ENCODE results near the gene NEGR1.

NEGR1 gene

GRCh38 chr1:71835442-71835813 lies 446.9 kb downstream of the NEGR1 start:
- no peak for DNase-seq

GRCh38 chr1:71834601-71835441 lies 447.5 kb downstream of the NEGR1 start:
- DNase-seq, result no peak

GRCh38 chr1:71831646-71832045 lies 450.7 kb downstream of the NEGR1 start:
- DNase-seq, result no peak

- DNase-seq, result no peak
Observed at GRCh38 chr1:71829346-71829745, 453.0 kb downstream of the NEGR1 start.

- DNase-seq, result no peak
Observed at GRCh38 chr1:71828431-71829012, 453.8 kb downstream of the NEGR1 start.

- DNase-seq, result no peak
Observed at GRCh38 chr1:71823708-71824305, 458.5 kb downstream of the NEGR1 start.

- no peak for DNase-seq
Observed at GRCh38 chr1:71817028-71817427, 465.3 kb downstream of the NEGR1 start.

- DNase-seq, result no peak
Observed at GRCh38 chr1:71809085-71809484, 473.3 kb downstream of the NEGR1 start.

- no peak for DNase-seq
Observed at GRCh38 chr1:71804140-71804539, 478.2 kb downstream of the NEGR1 start.

- no peak for DNase-seq
Observed at GRCh38 chr1:71796006-71796405, 486.3 kb downstream of the NEGR1 start.

GRCh38 chr1:71792264-71792663 lies 490.1 kb downstream of the NEGR1 start:
- no peak for DNase-seq

GRCh38 chr1:71788113-71788512 lies 494.2 kb downstream of the NEGR1 start:
- no peak for DNase-seq

- DNase-seq, result no peak
Observed at GRCh38 chr1:71787699-71788098, 494.6 kb downstream of the NEGR1 start.

- no peak for DNase-seq
Observed at GRCh38 chr1:71786218-71786617, 496.1 kb downstream of the NEGR1 start.

GRCh38 chr1:71785450-71785849 lies 496.9 kb downstream of the NEGR1 start:
- no peak for DNase-seq

GRCh38 chr1:71785000-71785399 lies 497.3 kb downstream of the NEGR1 start:
- no peak for DNase-seq

- DNase-seq, result no peak
Observed at GRCh38 chr1:71784241-71784640, 498.1 kb downstream of the NEGR1 start.

GRCh38 chr1:71783071-71783470 lies 499.3 kb downstream of the NEGR1 start:
- no peak for DNase-seq

GRCh38 chr1:71781450-71781849 lies 500.9 kb downstream of the NEGR1 start:
- DNase-seq, result no peak

GRCh38 chr1:71780681-71781080 lies 501.7 kb downstream of the NEGR1 start:
- no peak for DNase-seq

- no peak for DNase-seq
Observed at GRCh38 chr1:71778940-71779339, 503.4 kb downstream of the NEGR1 start.

- DNase-seq, result no peak
Observed at GRCh38 chr1:71777094-71777493, 505.2 kb downstream of the NEGR1 start.

- DNase-seq, result no peak
Observed at GRCh38 chr1:71774705-71775104, 507.6 kb downstream of the NEGR1 start.

GRCh38 chr1:71770121-71770520 lies 512.2 kb downstream of the NEGR1 start:
- DNase-seq, result no peak
